ENCODE data around the gene PLXNA2.

Gene PLXNA2

GRCh38 chr1:208134491-208134890 lies 109.7 kb downstream of the PLXNA2 start:
- H3K27ac Mint-ChIP-seq = no peak overlapping the region
- H3K9me3 Mint-ChIP-seq = no peaks in the 10 kb centered on the region
- DNase-seq = no peak
- peaks cover 8% of the 10 kb centered on the region for H3K4me1 Mint-ChIP-seq
- no peak for ATAC-seq
- no peak overlapping the region for H3K4me3 Mint-ChIP-seq
- H3K27me3 Mint-ChIP-seq = peaks cover 18% of the 10 kb centered on the region

- H3K4me1 Mint-ChIP-seq = peaks cover 8% of the 10 kb centered on the region
- no peak overlapping the region for H3K27ac Mint-ChIP-seq
- no peak overlapping the region for H3K4me3 Mint-ChIP-seq
- no peaks in the 10 kb centered on the region for H3K9me3 Mint-ChIP-seq
- no peak for DNase-seq
- H3K27me3 Mint-ChIP-seq = peaks cover 18% of the 10 kb centered on the region
- no peak for ATAC-seq
Observed at GRCh38 chr1:208133355-208133754, 110.8 kb downstream of the PLXNA2 start.

- Mint-ChIP-seq H3K27ac (no peak overlapping the region), H3K4me1 (peaks cover 8% of the 10 kb centered on the region), H3K9me3 (no peaks in the 10 kb centered on the region), H3K4me3 (peak overlapping the region in 1 of 2 donors; percentile 34), H3K27me3 (peaks cover 18% of the 10 kb centered on the region)
- peak; percentile 46 to 60 for DNase-seq
- ATAC-seq = peak; percentile 89
Observed at GRCh38 chr1:208132287-208132882, 111.8 kb downstream of the PLXNA2 start.

- ATAC-seq (peak; percentile 37), DNase-seq (no peak)
- peaks cover 18% of the 10 kb centered on the region for H3K27me3 Mint-ChIP-seq
- peaks cover 8% of the 10 kb centered on the region for H3K4me1 Mint-ChIP-seq
- H3K4me3 Mint-ChIP-seq = peak overlapping the region in 1 of 2 donors; percentile 34
- H3K27ac Mint-ChIP-seq = no peak overlapping the region
- H3K9me3 Mint-ChIP-seq = no peaks in the 10 kb centered on the region
Observed at GRCh38 chr1:208131621-208132286, 112.4 kb downstream of the PLXNA2 start.

- no peaks in the 10 kb centered on the region for H3K9me3 Mint-ChIP-seq
- no peak for ATAC-seq
- H3K27me3 Mint-ChIP-seq = peaks cover 18% of the 10 kb centered on the region
Observed at GRCh38 chr1:208129487-208129886, 114.7 kb downstream of the PLXNA2 start.

GRCh38 chr1:208129060-208129459 lies 115.1 kb downstream of the PLXNA2 start:
- DNase-seq = no peak
- ATAC-seq = no peak
- H3K4me1 Mint-ChIP-seq = peaks cover 8% of the 10 kb centered on the region
- H3K27ac Mint-ChIP-seq = no peak overlapping the region
- H3K4me3 Mint-ChIP-seq = no peak overlapping the region
- no peaks in the 10 kb centered on the region for H3K9me3 Mint-ChIP-seq
- peaks cover 18% of the 10 kb centered on the region for H3K27me3 Mint-ChIP-seq

More at GRCh38 chr1:208129487-208129886, 114.7 kb downstream of the PLXNA2 start:
- no peak for DNase-seq
- H3K27ac Mint-ChIP-seq = no peak overlapping the region
- peaks cover 8% of the 10 kb centered on the region for H3K4me1 Mint-ChIP-seq
- H3K4me3 Mint-ChIP-seq = no peak overlapping the region

GRCh38 chr1:208127792-208128529 lies 116.2 kb downstream of the PLXNA2 start:
- Mint-ChIP-seq H3K4me1 (peaks cover 8% of the 10 kb centered on the region), H3K27ac (no peak overlapping the region), H3K27me3 (peaks cover 18% of the 10 kb centered on the region), H3K4me3 (no peak overlapping the region), H3K9me3 (no peaks in the 10 kb centered on the region)
- no peak for DNase-seq
- no peak for ATAC-seq

- DNase-seq = no peak
- Mint-ChIP-seq H3K9me3 (no peaks in the 10 kb centered on the region), H3K4me1 (peaks cover 7% of the 10 kb centered on the region), H3K27me3 (peaks cover 18% of the 10 kb centered on the region), H3K27ac (peak overlapping the region in 1 of 2 donors; percentile 10), H3K4me3 (no peak overlapping the region)
- no peak for ATAC-seq
Observed at GRCh38 chr1:208127284-208127683, 116.9 kb downstream of the PLXNA2 start.

GRCh38 chr1:208126108-208126507 lies 118.1 kb downstream of the PLXNA2 start:
- Mint-ChIP-seq H3K9me3 (no peaks in the 10 kb centered on the region), H3K27ac (no peak overlapping the region), H3K4me1 (no peaks in the 10 kb centered on the region), H3K27me3 (peaks cover 7% of the 10 kb centered on the region), H3K4me3 (no peak overlapping the region)
- no peak for DNase-seq
- ATAC-seq = no peak

GRCh38 chr1:208122612-208123358 lies 121.4 kb downstream of the PLXNA2 start:
- no peaks in the 10 kb centered on the region for H3K9me3 Mint-ChIP-seq
- H3K4me1 Mint-ChIP-seq = no peaks in the 10 kb centered on the region
- no peak overlapping the region for H3K27ac Mint-ChIP-seq
- ATAC-seq = no peak
- DNase-seq = no peak
- H3K27me3 Mint-ChIP-seq = no peaks in the 10 kb centered on the region
- H3K4me3 Mint-ChIP-seq = no peak overlapping the region

GRCh38 chr1:208121813-208122364 lies 122.3 kb downstream of the PLXNA2 start:
- no peak overlapping the region for H3K4me3 Mint-ChIP-seq
- no peaks in the 10 kb centered on the region for H3K4me1 Mint-ChIP-seq
- ATAC-seq (no peak), DNase-seq (no peak)
- H3K27me3 Mint-ChIP-seq = no peaks in the 10 kb centered on the region
- H3K27ac Mint-ChIP-seq = no peak overlapping the region
- H3K9me3 Mint-ChIP-seq = no peaks in the 10 kb centered on the region

GRCh38 chr1:208120431-208120790 lies 123.8 kb downstream of the PLXNA2 start:
- no peaks in the 10 kb centered on the region for H3K27me3 Mint-ChIP-seq
- no peak for DNase-seq
- no peaks in the 10 kb centered on the region for H3K9me3 Mint-ChIP-seq
- H3K4me1 Mint-ChIP-seq = no peaks in the 10 kb centered on the region
- H3K27ac Mint-ChIP-seq = no peak overlapping the region
- no peak for ATAC-seq
- H3K4me3 Mint-ChIP-seq = no peak overlapping the region

- Mint-ChIP-seq H3K27ac (no peak overlapping the region), H3K9me3 (no peaks in the 10 kb centered on the region), H3K27me3 (no peaks in the 10 kb centered on the region), H3K4me1 (no peaks in the 10 kb centered on the region), H3K4me3 (no peak overlapping the region)
- no peak for ATAC-seq
- DNase-seq = no peak
Observed at GRCh38 chr1:208118841-208119606, 125.2 kb downstream of the PLXNA2 start.

- no peak overlapping the region for H3K27ac Mint-ChIP-seq
- no peaks in the 10 kb centered on the region for H3K4me1 Mint-ChIP-seq
- H3K4me3 Mint-ChIP-seq = no peak overlapping the region
- H3K27me3 Mint-ChIP-seq = no peaks in the 10 kb centered on the region
- no peaks in the 10 kb centered on the region for H3K9me3 Mint-ChIP-seq
- DNase-seq (no peak), ATAC-seq (no peak)
Observed at GRCh38 chr1:208118306-208118705, 125.9 kb downstream of the PLXNA2 start.

- no peak for ATAC-seq
- no peak for DNase-seq
- no peak overlapping the region for H3K27ac Mint-ChIP-seq
- H3K9me3 Mint-ChIP-seq = no peaks in the 10 kb centered on the region
- H3K4me1 Mint-ChIP-seq = no peaks in the 10 kb centered on the region
- H3K27me3 Mint-ChIP-seq = no peaks in the 10 kb centered on the region
- no peak overlapping the region for H3K4me3 Mint-ChIP-seq
Observed at GRCh38 chr1:208117826-208118225, 126.4 kb downstream of the PLXNA2 start.

All from stimulated activated naive CD8-positive, alpha-beta T cell treated with anti-CD3 and anti-CD28 coated beads, Interleukin-15, amount 100 ng/mL, for 72 hours (primary cell).